ENCODE results near the gene MEGF10. TPM values are rescaled to one million over a fixed set of nuclear protein-coding genes. Genes with fewer than 3 reads are reported as not detected.

The MEGF10 gene
- total RNA-seq, 2 experiments from 2014 or later: not detected

DNA sequence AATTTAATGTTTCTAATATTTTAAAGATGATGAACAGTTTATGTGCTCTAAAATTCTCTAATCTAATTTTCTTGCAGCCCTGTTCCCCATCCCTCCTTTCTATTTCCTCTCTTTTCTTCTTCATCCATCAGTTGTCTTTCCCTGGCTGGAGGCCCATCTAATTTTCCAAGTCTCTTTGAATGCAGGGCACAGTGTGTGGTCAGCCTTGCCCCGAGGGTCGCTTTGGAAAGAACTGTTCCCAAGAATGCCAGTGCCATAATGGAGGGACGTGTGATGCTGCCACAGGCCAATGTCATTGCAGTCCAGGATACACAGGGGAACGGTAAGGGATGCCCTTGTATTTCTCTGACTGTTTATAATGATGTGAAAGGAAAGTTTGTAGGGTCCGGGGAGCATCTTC is 111.8 kb downstream of the MEGF10 start:
- DNase-seq (no peak), ATAC-seq (no peak)
- H3K36me3 Mint-ChIP-seq (ENCODE audit: low read depth): no peaks in the 10 kb centered on the region
- H3K27ac Mint-ChIP-seq: no peak overlapping the region
- no peaks in the 10 kb centered on the region for H3K9me3 Mint-ChIP-seq (ENCODE audit: low read depth)
- no peak overlapping the region for H3K4me3 Mint-ChIP-seq
- no peaks in the 10 kb centered on the region for H3K4me1 Mint-ChIP-seq
- ChIA-PET CTCF (no interaction called here), POLR2A (no interaction called here)
- intact Hi-C loops (cut with DNase I, micrococcal nuclease): no loop called here
- H3K27me3 Mint-ChIP-seq: peaks cover 19% of the 10 kb centered on the region

DNA sequence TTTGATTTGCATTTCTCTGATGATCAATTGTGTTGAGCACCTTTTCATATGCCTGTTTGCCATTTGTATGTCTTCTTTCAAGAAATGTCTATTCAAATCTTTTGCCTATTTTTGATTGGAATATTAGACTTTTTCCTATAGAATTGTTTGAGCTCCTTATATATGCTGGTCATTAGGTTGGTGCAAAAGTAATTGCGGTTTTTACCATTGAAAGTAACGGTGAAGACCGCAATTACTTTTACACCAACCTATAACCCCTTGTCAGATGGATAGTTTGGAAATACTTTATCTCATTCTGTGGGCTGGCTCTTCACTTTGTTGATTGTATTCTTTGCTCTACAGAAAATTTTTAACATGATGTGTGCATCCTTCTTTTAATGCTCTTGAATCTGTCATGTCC is 113.6 kb downstream of the MEGF10 start:
- CTCF ChIA-PET: no interaction called here
- no peak for DNase-seq
- Mint-ChIP-seq H3K27me3 (peaks cover 15% of the 10 kb centered on the region), H3K36me3 (ENCODE audit: low read depth) (no peaks in the 10 kb centered on the region), H3K4me1 (no peaks in the 10 kb centered on the region), H3K4me3 (no peak overlapping the region), H3K27ac (no peak overlapping the region), H3K9me3 (ENCODE audit: low read depth) (no peaks in the 10 kb centered on the region)
- POLR2A ChIA-PET: no interaction called here
- intact Hi-C loops (cut with DNase I, micrococcal nuclease): no loop called here
- no peak for ATAC-seq

DNA sequence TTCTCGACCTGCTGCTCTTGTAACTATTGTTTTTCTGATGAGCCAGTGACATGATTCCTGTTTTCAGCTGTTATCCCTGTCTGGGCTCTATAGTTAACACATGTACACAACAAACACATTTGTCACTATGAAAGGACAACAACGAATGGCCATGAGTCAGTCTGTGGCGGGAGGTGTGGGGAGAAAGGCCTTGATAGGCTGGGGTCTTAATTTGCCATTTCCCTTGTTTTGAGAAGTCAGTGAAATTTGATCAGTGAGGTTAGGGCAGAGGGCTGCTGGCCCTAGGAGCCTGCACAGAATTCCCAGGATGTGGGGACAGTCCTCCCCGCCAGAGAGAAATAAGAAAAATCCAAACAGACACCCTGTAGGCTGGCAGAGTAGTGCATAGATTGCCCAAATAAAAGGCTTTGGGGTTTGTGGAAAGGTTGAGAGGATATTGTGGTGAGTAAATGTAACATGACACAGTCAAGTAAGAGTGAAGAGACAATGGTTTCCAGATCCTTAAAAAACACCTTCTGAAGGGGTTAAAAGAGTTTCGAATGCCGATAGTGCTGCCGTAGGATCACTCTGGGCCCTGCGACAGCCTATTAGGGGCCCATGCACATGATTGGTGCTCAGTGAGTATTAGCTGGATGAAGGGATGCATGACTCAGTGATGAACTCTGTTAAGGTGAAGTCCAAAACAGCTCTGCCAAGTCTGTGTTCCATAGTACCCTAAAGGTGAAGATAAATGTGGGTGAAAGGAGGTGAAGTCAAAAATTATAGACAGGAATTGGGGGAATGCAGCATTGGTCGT is 115.9 kb downstream of the MEGF10 start:
- Mint-ChIP-seq H3K9me3 (ENCODE audit: low read depth) (no peaks in the 10 kb centered on the region), H3K4me3 (no peak overlapping the region), H3K27me3 (peaks cover 8% of the 10 kb centered on the region), H3K4me1 (peaks cover 6% of the 10 kb centered on the region), H3K27ac (no peak overlapping the region), H3K36me3 (ENCODE audit: low read depth) (no peaks in the 10 kb centered on the region)
- no peak for ATAC-seq
- ChIA-PET POLR2A (no interaction called here), CTCF (interaction anchor here (0.6 kb wide), 1 partner anchor 87 kb away, joined by 3 read pairs; no protein-coding TSS in a partner anchor)
- no peak for DNase-seq
- intact Hi-C loops (cut with DNase I, micrococcal nuclease): no loop called here

DNA sequence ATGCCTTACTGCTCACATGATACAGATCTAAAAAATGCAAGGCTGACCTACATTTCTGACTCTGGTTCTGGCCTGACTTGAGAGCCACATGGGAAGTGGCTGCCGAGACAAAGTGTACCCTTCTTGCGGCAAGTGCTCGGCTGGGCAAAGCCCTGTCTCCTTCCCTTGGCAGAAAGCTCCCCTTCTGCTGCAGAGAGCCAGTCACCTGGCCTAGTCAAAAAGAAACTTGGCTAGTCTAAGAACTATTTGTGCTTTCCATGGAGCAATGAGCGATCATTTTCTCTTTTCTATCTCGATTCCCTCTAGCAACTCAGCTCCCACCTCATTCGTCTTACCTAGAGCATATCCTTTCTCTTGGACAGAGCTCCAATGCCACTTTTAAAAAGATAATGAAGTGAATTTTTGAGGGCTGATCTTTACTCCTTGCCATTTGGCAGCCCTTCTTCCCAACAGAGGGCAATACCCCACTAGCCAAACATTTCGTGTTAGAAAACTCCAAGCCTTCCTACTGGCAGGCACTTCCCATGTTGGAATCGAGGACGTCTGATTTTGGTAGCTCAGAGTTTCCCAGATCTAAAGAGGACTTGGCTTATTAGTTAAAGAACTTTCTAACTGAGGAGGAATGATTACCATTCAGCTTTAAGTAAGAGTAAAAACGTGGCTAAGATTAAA is 118.8 kb downstream of the MEGF10 start:
- Mint-ChIP-seq H3K4me3 (no peak overlapping the region), H3K27ac (no peak overlapping the region), H3K9me3 (ENCODE audit: low read depth) (no peaks in the 10 kb centered on the region), H3K36me3 (ENCODE audit: low read depth) (no peaks in the 10 kb centered on the region), H3K4me1 (peaks cover 6% of the 10 kb centered on the region), H3K27me3 (peaks cover 6% of the 10 kb centered on the region)
- ATAC-seq (no peak), DNase-seq (no peak)
- ChIA-PET CTCF (interaction anchor here (1.7 kb wide), 1 partner anchor 9 kb away, joined by 6 read pairs; no protein-coding TSS in a partner anchor), POLR2A (interaction anchor here (1.0 kb wide), 1 partner anchor 9 kb away, joined by 4 read pairs; no protein-coding TSS in a partner anchor)
- intact Hi-C loops (cut with DNase I, micrococcal nuclease): no loop called here

DNA sequence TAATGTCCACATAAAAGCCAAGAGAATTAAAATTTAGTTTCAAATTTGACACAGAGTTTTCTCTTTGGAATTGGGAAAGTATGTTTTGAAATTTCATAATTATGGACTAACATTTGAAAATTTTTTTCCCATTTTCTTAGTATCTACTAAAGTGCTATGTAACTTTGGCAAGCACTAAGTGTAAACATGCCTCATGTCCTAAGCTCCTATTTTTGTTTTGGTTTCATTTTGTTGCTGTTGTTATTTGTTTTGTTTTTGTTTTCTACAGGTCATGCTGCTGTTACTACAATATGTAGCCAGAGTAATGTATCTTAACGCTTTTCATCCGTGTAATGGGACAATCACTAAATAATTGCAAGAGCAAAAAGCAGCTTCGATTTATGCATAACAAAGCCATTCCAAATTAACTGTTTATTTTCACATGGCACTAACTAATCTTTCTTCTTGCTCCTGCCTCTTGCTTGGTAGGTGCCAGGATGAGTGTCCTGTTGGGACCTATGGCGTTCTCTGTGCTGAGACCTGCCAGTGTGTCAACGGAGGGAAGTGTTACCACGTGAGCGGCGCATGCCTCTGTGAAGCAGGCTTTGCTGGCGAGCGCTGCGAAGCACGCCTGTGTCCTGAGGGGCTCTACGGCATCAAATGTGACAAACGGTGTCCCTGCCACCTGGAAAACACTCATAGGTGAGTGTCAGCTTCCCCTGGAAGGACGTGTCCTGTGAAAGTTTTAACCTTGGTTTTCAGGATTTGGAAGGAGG is 119.5 kb downstream of the MEGF10 start:
- H3K9me3 Mint-ChIP-seq (ENCODE audit: low read depth): no peaks in the 10 kb centered on the region
- CTCF ChIA-PET: interaction anchor here (1.7 kb wide), 1 partner anchor 10 kb away, joined by 6 read pairs; no protein-coding TSS in a partner anchor
- DNase-seq: no peak

DNA sequence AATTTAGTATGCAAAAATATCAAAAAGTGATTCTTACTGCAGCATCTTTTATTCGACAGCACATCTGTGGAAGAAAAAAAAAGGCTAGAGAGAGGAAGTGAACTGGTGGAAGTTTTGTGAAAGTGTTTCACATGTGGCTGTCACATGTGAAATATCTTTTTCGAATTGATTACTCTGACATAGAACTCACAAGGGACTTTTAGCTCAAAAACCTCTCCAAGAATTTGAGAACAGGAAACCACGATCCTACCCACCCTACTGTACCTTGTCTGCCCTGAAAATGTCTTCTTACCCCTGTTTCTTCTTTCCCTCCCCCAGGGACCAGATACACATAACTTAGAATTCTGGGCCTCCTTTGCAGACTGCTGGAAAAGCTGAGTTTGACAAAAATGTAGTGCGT is 120.4 kb downstream of the MEGF10 start:
- Mint-ChIP-seq H3K4me1 (peaks cover 6% of the 10 kb centered on the region), H3K9me3 (ENCODE audit: low read depth) (no peaks in the 10 kb centered on the region), H3K36me3 (ENCODE audit: low read depth) (no peaks in the 10 kb centered on the region), H3K27ac (no peak overlapping the region), H3K4me3 (no peak overlapping the region), H3K27me3 (peaks cover 6% of the 10 kb centered on the region)
- no peak for DNase-seq
- intact Hi-C loops (cut with DNase I, micrococcal nuclease): no loop called here
- ATAC-seq: peak; percentile 36
- POLR2A ChIA-PET: no interaction called here
- CTCF ChIA-PET: no interaction called here

More for the DNA sequence above, 119.5 kb downstream of the MEGF10 start:
- peaks cover 6% of the 10 kb centered on the region for H3K4me1 Mint-ChIP-seq
- H3K27me3 Mint-ChIP-seq: peaks cover 6% of the 10 kb centered on the region
- intact Hi-C loops (cut with DNase I, micrococcal nuclease): no loop called here
- H3K4me3 Mint-ChIP-seq: no peak overlapping the region
- H3K36me3 Mint-ChIP-seq (ENCODE audit: low read depth): no peaks in the 10 kb centered on the region
- POLR2A ChIA-PET: interaction anchor here (1.0 kb wide), 1 partner anchor 10 kb away, joined by 4 read pairs; no protein-coding TSS in a partner anchor
- no peak for ATAC-seq
- H3K27ac Mint-ChIP-seq: no peak overlapping the region

DNA sequence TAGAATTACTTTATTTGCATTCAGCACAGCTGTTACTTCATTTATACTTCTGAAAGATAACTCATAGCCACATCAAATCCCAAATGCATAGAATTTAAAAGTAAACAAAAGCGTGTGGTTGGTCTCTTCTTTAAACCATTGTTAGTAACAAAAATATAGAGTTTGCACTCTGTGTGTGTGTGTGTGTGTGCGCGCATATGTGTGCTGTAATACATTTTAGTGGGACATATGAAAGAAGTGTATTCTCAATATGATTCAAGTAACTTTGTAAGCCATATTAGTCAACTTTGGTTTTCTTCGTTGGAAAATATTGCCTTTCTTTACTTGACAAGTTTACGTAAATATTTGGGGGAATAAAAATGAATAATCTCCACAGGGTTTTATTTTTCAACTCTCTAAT is 120.8 kb downstream of the MEGF10 start:
- Mint-ChIP-seq H3K4me3 (no peak overlapping the region), H3K27me3 (peaks cover 2% of the 10 kb centered on the region), H3K9me3 (ENCODE audit: low read depth) (no peaks in the 10 kb centered on the region), H3K4me1 (peaks cover 6% of the 10 kb centered on the region), H3K27ac (no peak overlapping the region), H3K36me3 (ENCODE audit: low read depth) (no peaks in the 10 kb centered on the region)
- CTCF ChIA-PET: no interaction called here
- ATAC-seq (peak; percentile 16), DNase-seq (no peak)
- intact Hi-C loops (cut with DNase I, micrococcal nuclease): no loop called here
- POLR2A ChIA-PET: no interaction called here

DNA sequence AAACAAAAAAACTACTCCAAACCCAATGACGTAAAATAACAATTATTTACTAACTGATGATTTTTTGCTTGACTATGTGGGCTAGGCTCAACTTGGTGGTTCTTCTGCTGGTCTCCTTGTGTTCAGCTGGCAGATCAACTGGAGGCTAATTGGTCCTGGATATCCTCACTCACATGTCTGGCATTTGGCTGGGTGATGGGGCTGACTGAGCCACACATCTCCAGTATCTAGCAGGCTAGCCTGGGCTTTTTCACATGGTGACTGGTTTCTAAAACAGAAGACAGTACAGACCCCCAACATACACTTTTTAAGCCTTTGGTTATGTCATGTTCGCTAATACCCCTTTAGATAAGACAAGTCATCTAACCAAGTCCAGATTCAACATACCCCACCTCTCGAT is 122.1 kb downstream of the MEGF10 start:
- no peak for DNase-seq
- ChIA-PET CTCF (no interaction called here), POLR2A (no interaction called here)
- Mint-ChIP-seq H3K27ac (no peak overlapping the region), H3K9me3 (ENCODE audit: low read depth) (no peaks in the 10 kb centered on the region), H3K36me3 (ENCODE audit: low read depth) (no peaks in the 10 kb centered on the region), H3K27me3 (peaks cover 2% of the 10 kb centered on the region), H3K4me3 (no peak overlapping the region), H3K4me1 (peaks cover 6% of the 10 kb centered on the region)
- ATAC-seq: no peak
- intact Hi-C loops (cut with DNase I, micrococcal nuclease): no loop called here

DNA sequence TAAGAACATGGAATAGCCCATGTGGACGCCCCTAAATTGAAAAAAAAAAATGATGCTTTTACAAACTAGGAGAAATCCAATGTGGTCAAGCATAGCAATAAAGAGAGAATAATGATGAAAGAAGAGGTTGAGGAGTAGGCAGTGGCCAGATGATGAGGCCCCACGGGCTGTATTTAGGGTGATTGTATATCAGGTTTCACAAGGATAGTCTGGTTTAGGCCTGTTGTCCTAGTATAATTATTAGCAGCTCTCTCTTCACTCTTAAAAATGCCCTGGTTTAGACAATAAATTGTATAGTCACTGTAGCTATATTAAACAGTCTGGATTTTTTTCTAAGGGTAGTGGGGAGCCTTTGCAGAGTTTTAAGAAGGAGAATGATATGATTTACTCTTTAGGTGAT is 124.4 kb downstream of the MEGF10 start:
- intact Hi-C loops (cut with DNase I, micrococcal nuclease): no loop called here
- ChIA-PET CTCF (no interaction called here), POLR2A (no interaction called here)
- ATAC-seq (no peak), DNase-seq (no peak)
- Mint-ChIP-seq H3K4me1 (peaks cover 6% of the 10 kb centered on the region), H3K4me3 (no peak overlapping the region), H3K27me3 (peaks cover 2% of the 10 kb centered on the region), H3K27ac (no peak overlapping the region), H3K36me3 (ENCODE audit: low read depth) (no peaks in the 10 kb centered on the region), H3K9me3 (ENCODE audit: low read depth) (no peaks in the 10 kb centered on the region)

DNA sequence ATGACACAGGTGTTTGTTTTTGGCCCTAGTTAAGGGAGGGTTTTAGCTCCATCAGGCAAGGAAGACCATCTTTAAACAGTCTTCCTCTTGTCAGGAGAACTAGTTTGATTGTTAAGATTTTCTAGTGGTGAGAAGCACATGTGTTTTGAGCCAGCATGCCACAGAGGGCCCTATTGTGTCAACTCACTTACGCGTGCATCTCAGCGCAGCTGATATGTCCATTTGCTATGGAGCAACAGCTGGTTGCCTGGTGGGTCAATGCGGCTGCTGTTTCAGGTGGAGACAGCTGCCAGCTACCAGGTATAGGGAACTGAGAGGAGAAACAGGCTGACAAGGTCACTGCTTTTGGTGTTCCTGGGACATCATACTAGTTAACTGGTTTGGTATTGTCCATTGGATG is 126.3 kb downstream of the MEGF10 start:
- no peaks in the 10 kb centered on the region for H3K27me3 Mint-ChIP-seq
- ATAC-seq (no peak), DNase-seq (no peak)
- no peak overlapping the region for H3K27ac Mint-ChIP-seq
- H3K4me1 Mint-ChIP-seq: no peaks in the 10 kb centered on the region
- H3K9me3 Mint-ChIP-seq (ENCODE audit: low read depth): no peaks in the 10 kb centered on the region
- intact Hi-C loops (cut with DNase I, micrococcal nuclease): no loop called here
- H3K36me3 Mint-ChIP-seq (ENCODE audit: low read depth): no peaks in the 10 kb centered on the region
- ChIA-PET CTCF (no interaction called here), POLR2A (no interaction called here)
- H3K4me3 Mint-ChIP-seq: no peak overlapping the region

DNA sequence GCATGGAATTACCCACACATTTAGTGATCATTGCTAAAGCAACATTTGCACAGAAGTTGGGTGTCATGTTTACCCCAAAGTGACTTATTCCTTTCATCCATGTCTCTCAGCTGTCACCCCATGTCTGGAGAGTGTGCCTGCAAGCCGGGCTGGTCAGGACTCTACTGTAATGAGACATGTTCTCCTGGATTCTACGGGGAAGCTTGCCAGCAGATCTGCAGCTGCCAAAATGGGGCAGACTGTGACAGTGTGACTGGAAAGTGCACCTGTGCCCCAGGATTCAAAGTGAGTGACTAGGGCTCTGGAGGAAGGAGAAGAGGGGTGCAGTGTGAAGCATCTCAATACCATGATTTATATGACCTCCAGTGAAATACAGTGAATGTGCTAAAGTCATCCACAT is 126.9 kb downstream of the MEGF10 start:
- intact Hi-C loops (cut with DNase I, micrococcal nuclease): no loop called here
- H3K4me1 Mint-ChIP-seq: no peaks in the 10 kb centered on the region
- no peaks in the 10 kb centered on the region for H3K36me3 Mint-ChIP-seq (ENCODE audit: low read depth)
- H3K27me3 Mint-ChIP-seq: no peaks in the 10 kb centered on the region
- ChIA-PET CTCF (no interaction called here), POLR2A (no interaction called here)
- no peak overlapping the region for H3K4me3 Mint-ChIP-seq
- no peaks in the 10 kb centered on the region for H3K9me3 Mint-ChIP-seq (ENCODE audit: low read depth)
- no peak overlapping the region for H3K27ac Mint-ChIP-seq
- no peak for ATAC-seq
- DNase-seq: no peak

DNA sequence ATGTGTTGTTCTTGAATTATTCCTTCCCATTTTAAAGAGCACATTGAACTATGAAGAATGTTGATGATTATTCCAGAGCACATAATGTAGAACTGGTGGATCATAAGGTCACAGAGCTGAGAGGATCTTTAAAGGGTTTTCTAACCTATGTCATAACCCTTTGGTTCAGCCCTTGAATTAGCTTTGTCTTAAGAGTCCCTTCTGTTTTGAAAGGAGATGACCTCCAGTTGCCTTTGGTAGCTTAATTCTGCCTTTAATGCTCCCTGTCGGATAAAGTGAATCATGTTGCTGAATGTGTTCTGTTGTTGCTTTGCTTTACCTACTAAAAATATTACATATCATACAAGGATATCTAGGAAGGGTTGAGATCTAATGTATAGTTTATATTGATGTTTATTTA is 127.8 kb downstream of the MEGF10 start:
- DNase-seq: no peak
- ChIA-PET CTCF (no interaction called here), POLR2A (no interaction called here)
- Mint-ChIP-seq H3K9me3 (ENCODE audit: low read depth) (no peaks in the 10 kb centered on the region), H3K36me3 (ENCODE audit: low read depth) (no peaks in the 10 kb centered on the region), H3K4me3 (no peak overlapping the region), H3K27ac (no peak overlapping the region), H3K27me3 (no peaks in the 10 kb centered on the region), H3K4me1 (peaks cover 1% of the 10 kb centered on the region)
- ATAC-seq: no peak
- intact Hi-C loops (cut with DNase I, micrococcal nuclease): no loop called here

All from activated CD4-positive, alpha-beta T cell treated with anti-CD3 and anti-CD28 coated beads for 36 hours (primary cell).